Prostate gland (tissue), 2 donors: ENCODE measurements around the gene SLC35F3. TPM values are rescaled to one million over a fixed set of nuclear protein-coding genes. Genes with fewer than 3 reads are reported as not detected.

Experiments
- DNase-seq: peaks from one replicate; pipeline ENCODE4 v3.0.0-alpha.2; 2019; ENCODE audit warnings: low spot score
- H3K27ac ChIP-seq, 2 donors: fragments of 200-600 bp; sonication (generic); 2 replicates each; pipeline ENCODE4 v1.5.1; 2017 to 2019
- H3K27me3 ChIP-seq: fragments of 200-600 bp; sonication (generic); replicated peaks from 2 replicates; pipeline ENCODE4 v1.5.1; 2019; ENCODE audit not compliant: insufficient read depth
- H3K36me3 ChIP-seq, 2 donors: fragments of 200-600 bp; sonication (generic); 1 replicate in 1 of 2; 2 replicates in 1 of 2; pipeline versions ENCODE4 v1.5.1 to v1.8.1; 2017 to 2019
- H3K4me1 ChIP-seq: fragments of 200-600 bp; sonication (generic); replicated peaks from 2 replicates; pipeline ENCODE4 v1.5.1; 2019
- H3K4me3 ChIP-seq, 2 donors: fragments of 200-600 bp; sonication (generic); 2 replicates each; pipeline ENCODE4 v1.5.1; 2017 to 2019
- H3K9me3 ChIP-seq: fragments of 200-600 bp; sonication (generic); 2 replicates; pipeline ENCODE4 v1.5.1; 2017
- POLR2A ChIP-seq: fragments of 450-650 bp; IDR thresholded peaks from one replicate; pipeline ENCODE4 v1.6.1; 2016; ENCODE audit warnings: antibody characterized with exemption, mild to moderate bottlenecking
- POLR2AphosphoS5 ChIP-seq: sonication (generic); formaldehyde crosslinking; IDR thresholded peaks from one replicate; pipeline ENCODE4 v1.6.1; 2017; ENCODE audit warnings: antibody characterized with exemption
- WGBS: methylation state at CpG from one replicate; pipeline ENCODE4 v1.1.5; 2018; 5-methylcytosine and 5-hydroxymethylcytosine counted together
- intact Hi-C: fragments of 100-400 bp; cut with DNase I; formaldehyde crosslinking; loops from one replicate; pipeline ENCODE4 v1.14.2; 2022
- total RNA-seq, 2 donors: library from RNA; depleted of rRNA; stranded (reverse); fragments of >200 nt; gene quantifications; one replicate each; pipeline ENCODE4 v1.1.0, GENCODE V29; 2016
- TF ChIP-seq, protein P1 (sequence below), 4 experiments: fragments of 200-600 bp in 2 of 4; fragments of 450-650 bp in 2 of 4; sonication (generic) in 2 of 4; IDR thresholded peaks; 1 replicate in 3 of 4; 2 replicates in 1 of 4; pipeline ENCODE4 v1.5.1; 2016 to 2019; ENCODE audit warnings: antibody characterized with exemption in 4 of 4, mild to moderate bottlenecking in 2 of 4, moderate library complexity in 2 of 4

Gene SLC35F3
- total RNA-seq, 2 donors from 2014 or later: 0.34 to 0.64 TPM

DNA sequence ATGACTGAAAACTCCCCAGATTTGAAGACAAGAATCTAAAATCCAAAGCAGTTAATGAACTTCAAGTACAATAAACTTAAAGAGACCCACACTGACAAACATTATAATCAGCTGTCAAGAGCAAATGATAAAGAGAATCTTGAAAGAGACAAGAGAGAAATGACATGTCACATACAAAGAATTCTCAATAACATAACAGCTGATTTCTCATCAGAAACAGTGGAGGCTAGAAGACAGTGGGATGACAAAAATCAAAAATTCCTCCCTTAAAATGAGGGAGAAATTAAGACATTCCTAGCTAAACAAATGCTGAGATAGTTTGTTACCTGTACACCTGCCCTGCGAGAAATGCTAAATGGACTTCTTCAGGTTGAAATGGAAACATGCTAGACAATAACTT lies 432.8 kb downstream of the SLC35F3 start:
- no peaks in the 10 kb centered on the region for H3K4me1 ChIP-seq
- no peaks in the 10 kb centered on the region for H3K36me3 ChIP-seq
- intact Hi-C loops: no loop called here
- no peaks in the 10 kb centered on the region for H3K27me3 ChIP-seq
- H3K4me3 ChIP-seq: no peak overlapping the region
- 97% methylated on average over 1 of the region's 1 CpG for WGBS
- no peak for DNase-seq
- no peak for TF ChIP-seq POLR2AphosphoS5
- TF ChIP-seq, protein P1, sequence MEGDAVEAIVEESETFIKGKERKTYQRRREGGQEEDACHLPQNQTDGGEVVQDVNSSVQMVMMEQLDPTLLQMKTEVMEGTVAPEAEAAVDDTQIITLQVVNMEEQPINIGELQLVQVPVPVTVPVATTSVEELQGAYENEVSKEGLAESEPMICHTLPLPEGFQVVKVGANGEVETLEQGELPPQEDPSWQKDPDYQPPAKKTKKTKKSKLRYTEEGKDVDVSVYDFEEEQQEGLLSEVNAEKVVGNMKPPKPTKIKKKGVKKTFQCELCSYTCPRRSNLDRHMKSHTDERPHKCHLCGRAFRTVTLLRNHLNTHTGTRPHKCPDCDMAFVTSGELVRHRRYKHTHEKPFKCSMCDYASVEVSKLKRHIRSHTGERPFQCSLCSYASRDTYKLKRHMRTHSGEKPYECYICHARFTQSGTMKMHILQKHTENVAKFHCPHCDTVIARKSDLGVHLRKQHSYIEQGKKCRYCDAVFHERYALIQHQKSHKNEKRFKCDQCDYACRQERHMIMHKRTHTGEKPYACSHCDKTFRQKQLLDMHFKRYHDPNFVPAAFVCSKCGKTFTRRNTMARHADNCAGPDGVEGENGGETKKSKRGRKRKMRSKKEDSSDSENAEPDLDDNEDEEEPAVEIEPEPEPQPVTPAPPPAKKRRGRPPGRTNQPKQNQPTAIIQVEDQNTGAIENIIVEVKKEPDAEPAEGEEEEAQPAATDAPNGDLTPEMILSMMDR (IDR thresholded peaks at IDR 0.05): no peak
- no peak for TF ChIP-seq POLR2A
- H3K9me3 ChIP-seq: no peaks in the 10 kb centered on the region
- H3K27ac ChIP-seq: no peak overlapping the region

DNA sequence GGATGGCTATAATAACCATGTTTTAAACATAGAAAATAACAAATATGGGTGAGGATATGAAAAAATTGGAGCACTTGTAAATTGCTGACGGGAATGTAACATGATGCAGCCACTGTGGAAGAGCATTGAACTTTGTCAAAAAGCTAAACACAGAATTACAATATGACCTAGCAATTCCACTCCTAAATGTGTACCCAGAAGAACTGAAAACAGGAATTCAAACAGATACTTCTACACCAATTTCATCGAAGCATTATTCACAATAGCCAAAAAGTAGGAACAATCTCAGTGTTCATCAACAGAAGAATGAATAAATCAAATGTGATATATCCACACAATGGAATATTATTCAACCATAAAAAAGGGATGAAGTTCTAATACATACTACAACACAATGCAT lies 436.1 kb downstream of the SLC35F3 start:
- no peak for DNase-seq
- Histone ChIP-seq H3K4me1 (no peaks in the 10 kb centered on the region), H3K4me3 (no peak overlapping the region), H3K9me3 (no peaks in the 10 kb centered on the region), H3K27ac (no peak overlapping the region), H3K36me3 (no peaks in the 10 kb centered on the region), H3K27me3 (no peaks in the 10 kb centered on the region)
- TF ChIP-seq POLR2A (no peak), POLR2AphosphoS5 (no peak)
- TF ChIP-seq, protein P1 (IDR thresholded peaks at IDR 0.05): no peak
- intact Hi-C loops: no loop called here
- WGBS: 98% methylated on average over 2 of the region's 2 CpGs

DNA sequence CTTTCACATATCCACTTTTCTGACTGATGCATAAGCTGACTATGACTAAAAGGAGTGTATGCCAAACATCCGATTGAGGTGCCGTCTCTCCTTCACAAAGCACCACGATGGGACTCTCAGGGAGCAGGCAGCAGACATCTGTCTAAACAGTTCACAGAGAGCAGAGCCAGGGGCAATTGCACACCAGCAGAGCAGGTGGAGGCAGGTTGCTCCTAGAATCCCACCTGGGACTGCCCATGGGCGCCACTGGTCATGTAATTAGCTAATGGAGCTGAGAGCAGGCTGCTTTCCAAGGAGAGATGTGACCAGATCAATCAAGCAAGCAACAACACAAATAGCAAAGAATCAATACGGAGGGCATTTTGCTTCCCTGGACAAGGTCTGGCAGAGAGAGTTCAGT lies 438.3 kb downstream of the SLC35F3 start:
- no peak overlapping the region for H3K27ac ChIP-seq
- intact Hi-C loops: no loop called here
- no peaks in the 10 kb centered on the region for H3K27me3 ChIP-seq
- H3K4me3 ChIP-seq: no peak overlapping the region
- no peaks in the 10 kb centered on the region for H3K9me3 ChIP-seq
- H3K4me1 ChIP-seq: no peaks in the 10 kb centered on the region
- TF ChIP-seq POLR2A (no peak), POLR2AphosphoS5 (no peak)
- TF ChIP-seq, protein P1 (IDR thresholded peaks at IDR 0.05): no peak
- no peaks in the 10 kb centered on the region for H3K36me3 ChIP-seq
- 63% methylated on average over 5 of the region's 5 CpGs for WGBS
- DNase-seq: no peak

DNA sequence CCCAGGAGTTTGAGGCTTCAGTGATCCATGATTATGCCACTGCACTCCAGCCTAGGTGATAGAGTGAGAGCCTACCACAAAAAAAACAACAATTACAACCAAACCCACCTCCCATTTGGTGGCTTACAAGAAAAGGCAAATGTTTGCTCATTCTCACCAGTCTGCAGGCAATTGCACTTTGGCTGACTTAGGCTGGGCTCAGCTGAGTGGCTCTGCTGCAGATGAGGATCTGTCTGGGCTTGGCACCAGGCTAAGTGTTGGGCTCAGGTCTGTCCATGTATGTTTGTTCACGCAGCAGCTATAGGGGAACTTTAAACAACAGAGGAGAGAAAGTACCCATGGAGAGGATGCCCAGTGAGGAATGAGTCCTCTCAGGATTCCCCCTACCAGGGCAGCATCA lies 440.8 kb downstream of the SLC35F3 start:
- Histone ChIP-seq H3K4me1 (no peaks in the 10 kb centered on the region), H3K9me3 (no peaks in the 10 kb centered on the region), H3K36me3 (no peaks in the 10 kb centered on the region), H3K4me3 (no peak overlapping the region), H3K27me3 (no peaks in the 10 kb centered on the region), H3K27ac (no peak overlapping the region)
- intact Hi-C loops: no loop called here
- WGBS: 93% methylated on average over 1 of the region's 1 CpG
- DNase-seq: no peak
- TF ChIP-seq, protein P1 (IDR thresholded peaks at IDR 0.05): no peak
- TF ChIP-seq POLR2A (no peak), POLR2AphosphoS5 (no peak)

DNA sequence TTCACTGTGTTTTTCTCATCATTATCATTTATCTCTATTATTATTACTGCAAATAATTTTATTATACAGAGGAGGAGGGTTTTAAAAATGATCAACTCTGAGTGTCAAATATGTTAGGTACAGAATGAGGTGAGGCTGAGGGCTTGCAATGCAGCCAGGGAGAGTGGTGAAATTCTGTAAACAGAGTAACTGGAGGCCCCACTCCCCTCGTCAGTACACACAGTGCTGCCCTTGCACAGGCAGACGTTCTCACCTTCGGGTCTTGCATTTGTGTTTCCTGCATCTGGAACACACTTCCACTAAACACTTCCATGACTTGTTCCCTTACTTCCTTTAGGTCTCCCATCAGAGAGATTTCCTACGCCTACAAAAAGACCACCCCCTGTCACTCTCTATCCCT lies 444.5 kb downstream of the SLC35F3 start:
- Histone ChIP-seq H3K4me1 (no peaks in the 10 kb centered on the region), H3K9me3 (no peaks in the 10 kb centered on the region), H3K27ac (no peak overlapping the region), H3K36me3 (no peaks in the 10 kb centered on the region), H3K27me3 (no peaks in the 10 kb centered on the region), H3K4me3 (no peak overlapping the region)
- no peak for DNase-seq
- TF ChIP-seq POLR2A (no peak), POLR2AphosphoS5 (no peak)
- TF ChIP-seq, protein P1 (IDR thresholded peaks at IDR 0.05): no peak
- intact Hi-C loops: no loop called here
- 37% methylated on average over 4 of the region's 4 CpGs for WGBS
